Measurements from ENCODE around the gene ATXN1.

The ATXN1 gene

GRCh38 chr6:16783509-16783908 lies 22.2 kb upstream of the ATXN1 start:
- DNase-seq (ENCODE audit: low spot score), result no peak
- no peak for FAIRE-seq

GRCh38 chr6:16782278-16782677 lies 21.0 kb upstream of the ATXN1 start:
- no peak for FAIRE-seq

GRCh38 chr6:16781348-16782169 lies 20.3 kb upstream of the ATXN1 start:
- FAIRE-seq (no peak), DNase-seq (ENCODE audit: low spot score) (no peak)

More at GRCh38 chr6:16782278-16782677, 21.0 kb upstream of the ATXN1 start:
- no peak for DNase-seq (ENCODE audit: low spot score)

GRCh38 chr6:16778521-16778920 lies 17.3 kb upstream of the ATXN1 start:
- FAIRE-seq, result no peak
- no peak for DNase-seq (ENCODE audit: low spot score)

- DNase-seq (ENCODE audit: low spot score), result no peak
- no peak for FAIRE-seq
Measured at GRCh38 chr6:16777794-16778193, 16.5 kb upstream of the ATXN1 start.

GRCh38 chr6:16776394-16777017 lies 15.2 kb upstream of the ATXN1 start:
- DNase-seq (ENCODE audit: low spot score) (no peak), FAIRE-seq (no peak)

- DNase-seq (ENCODE audit: low spot score) (no peak), FAIRE-seq (no peak)
Measured at GRCh38 chr6:16774437-16774836, 13.2 kb upstream of the ATXN1 start.

- FAIRE-seq (no peak), DNase-seq (ENCODE audit: low spot score) (no peak)
Measured at GRCh38 chr6:16773362-16773761, 12.1 kb upstream of the ATXN1 start.

GRCh38 chr6:16770701-16771569 lies 9.7 kb upstream of the ATXN1 start:
- DNase-seq (ENCODE audit: low spot score) (peak; percentile 48), FAIRE-seq (no peak)

GRCh38 chr6:16769986-16770376 lies 8.7 kb upstream of the ATXN1 start:
- DNase-seq (ENCODE audit: low spot score), result peak; percentile 44
- FAIRE-seq, result no peak

- peak; percentile 85 for FAIRE-seq
- peak; percentile 93 for DNase-seq (ENCODE audit: low spot score)
Measured at GRCh38 chr6:16769131-16769985, 8.1 kb upstream of the ATXN1 start.

GRCh38 chr6:16768477-16768830 lies 7.2 kb upstream of the ATXN1 start:
- DNase-seq (ENCODE audit: low spot score) (no peak), FAIRE-seq (no peak)

- DNase-seq (ENCODE audit: low spot score) (no peak), FAIRE-seq (no peak)
Measured at GRCh38 chr6:16767765-16768476, 6.7 kb upstream of the ATXN1 start.

GRCh38 chr6:16766836-16767745 lies 5.8 kb upstream of the ATXN1 start:
- no peak for FAIRE-seq
- DNase-seq (ENCODE audit: low spot score), result peak; percentile 30

GRCh38 chr6:16766043-16766536 lies 4.8 kb upstream of the ATXN1 start:
- FAIRE-seq (peak; percentile 91), DNase-seq (ENCODE audit: low spot score) (peak; percentile 91)

GRCh38 chr6:16765235-16765634 lies 4.0 kb upstream of the ATXN1 start:
- no peak for FAIRE-seq
- DNase-seq (ENCODE audit: low spot score), result no peak

GRCh38 chr6:16764188-16764950 lies 3.1 kb upstream of the ATXN1 start:
- no peak for FAIRE-seq
- DNase-seq (ENCODE audit: low spot score), result peak; percentile 19
